GM19240 (cell line): Measurements from ENCODE around the gene GRK1.
"Not testable (repeated sequence)": the region's sequence is repeated elsewhere in the genome, so short reads cannot be mapped to it uniquely, and the experiment has no call there.

Experiments
- DNase-seq: peaks from one replicate; pipeline ENCODE4 v3.0.0; 2011; ENCODE audit warnings: low spot score; ENCODE audit not compliant: insufficient read length

Gene GRK1

GRCh38 chr13:113665597-113666328 is 1.3 kb upstream of the GRK1 start:
- no peak for DNase-seq

GRCh38 chr13:113666329-113666670 is 719 bp upstream of the GRK1 start:
- no peak for DNase-seq

GRCh38 chr13:113667771-113668490 is 912 bp downstream of the GRK1 start:
- DNase-seq = no peak

GRCh38 chr13:113668491-113668971 is 1.5 kb downstream of the GRK1 start:
- no peak for DNase-seq

- DNase-seq = no peak
Measured at GRCh38 chr13:113669231-113669754, 2.3 kb downstream of the GRK1 start.

DNA sequence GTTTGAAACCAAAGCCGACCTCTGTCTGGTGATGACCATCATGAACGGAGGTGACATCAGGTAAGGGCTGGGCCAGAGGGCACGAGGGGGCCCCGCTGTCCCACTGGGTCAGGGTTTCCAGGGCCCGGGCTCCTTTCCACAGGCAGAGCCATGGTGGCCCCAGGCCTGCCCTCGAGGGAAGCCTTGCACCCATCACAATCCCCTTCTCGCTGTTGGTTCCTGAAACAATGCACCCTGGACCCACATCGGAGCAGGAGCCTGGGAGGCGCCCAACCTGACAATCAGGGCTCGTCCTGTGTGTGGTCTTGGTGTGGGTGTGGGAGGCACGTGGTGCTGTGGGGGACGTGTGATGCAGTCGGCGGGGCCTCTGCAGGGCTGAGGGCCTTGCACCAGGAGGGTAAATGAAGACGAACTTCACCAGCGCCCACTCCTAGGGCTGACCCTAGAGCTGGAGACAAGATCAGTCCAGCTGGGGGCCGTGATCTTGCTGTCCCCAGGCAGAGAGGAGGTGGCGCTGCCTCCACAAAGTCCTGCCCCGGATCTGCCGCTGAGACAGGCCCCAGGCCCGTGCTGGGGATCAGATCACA is 2.8 kb downstream of the GRK1 start:
- DNase-seq = no peak

DNA sequence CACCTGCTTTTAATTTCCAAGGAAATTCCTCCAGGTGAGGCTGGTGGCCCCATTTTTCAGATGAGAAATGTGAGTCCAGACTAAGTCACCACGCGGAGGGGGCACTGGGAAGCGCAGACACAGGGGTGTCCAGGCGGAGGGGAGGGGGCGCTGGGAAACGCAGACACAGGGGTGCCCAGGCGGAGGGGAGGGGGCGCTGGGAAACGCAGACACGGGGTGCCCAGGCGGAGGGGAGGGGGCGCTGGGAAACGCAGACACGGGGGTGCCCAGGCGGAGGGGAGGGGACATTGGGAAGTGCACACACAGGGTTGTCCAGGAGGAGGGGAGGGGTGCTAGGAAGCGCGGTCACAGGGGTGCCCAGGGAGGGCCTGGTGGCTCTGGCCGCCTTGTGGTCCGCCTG is 3.5 kb downstream of the GRK1 start:
- DNase-seq = no peak

DNA sequence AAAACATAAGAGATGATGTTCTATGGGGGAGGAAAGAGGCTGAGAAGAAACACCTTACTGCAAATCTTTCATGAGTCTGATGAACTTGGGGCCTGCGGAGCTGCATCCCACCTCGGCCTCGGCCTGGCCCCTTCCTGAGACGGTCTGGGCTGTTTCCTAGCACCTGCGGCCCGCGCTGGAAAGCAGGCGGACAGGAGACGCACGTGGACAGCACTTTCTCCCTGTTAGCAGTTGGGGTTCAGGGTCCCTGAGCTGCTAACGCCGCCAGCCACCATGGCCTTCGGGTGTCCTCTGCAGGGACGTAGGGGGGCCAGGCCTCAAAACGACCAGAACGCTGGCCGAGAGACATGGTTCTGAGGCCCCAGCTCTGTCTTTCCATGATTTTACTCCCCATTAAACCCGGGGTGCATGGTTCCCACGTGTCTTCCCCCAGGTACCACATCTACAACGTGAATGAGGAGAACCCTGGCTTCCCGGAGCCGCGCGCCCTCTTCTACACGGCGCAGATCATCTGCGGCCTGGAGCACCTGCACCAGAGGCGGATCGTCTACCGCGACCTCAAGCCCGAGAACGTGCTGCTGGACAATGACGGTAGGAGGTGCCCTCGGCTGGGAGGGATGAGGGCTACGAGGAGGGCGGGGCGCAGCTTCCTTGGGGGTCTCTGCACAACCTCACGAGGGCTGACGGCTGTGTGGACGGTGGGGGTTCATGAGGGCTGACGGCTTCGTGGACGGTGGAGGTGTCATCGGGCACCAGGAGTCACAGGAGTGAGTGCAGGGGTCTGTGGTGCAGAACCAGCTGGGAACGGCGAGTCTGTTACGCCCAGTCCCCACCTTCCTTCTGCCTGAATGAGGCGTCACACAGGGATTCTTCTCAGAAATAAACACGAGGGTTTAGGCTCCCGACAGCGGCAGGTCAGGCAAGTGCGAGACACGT is 4.3 kb downstream of the GRK1 start:
- no peak for DNase-seq

- no peak for DNase-seq
Measured at GRCh38 chr13:113672002-113672651, 5.1 kb downstream of the GRK1 start.

GRCh38 chr13:113722921-113723320 is 55.9 kb downstream of the GRK1 start:
- DNase-seq = no peak

DNA sequence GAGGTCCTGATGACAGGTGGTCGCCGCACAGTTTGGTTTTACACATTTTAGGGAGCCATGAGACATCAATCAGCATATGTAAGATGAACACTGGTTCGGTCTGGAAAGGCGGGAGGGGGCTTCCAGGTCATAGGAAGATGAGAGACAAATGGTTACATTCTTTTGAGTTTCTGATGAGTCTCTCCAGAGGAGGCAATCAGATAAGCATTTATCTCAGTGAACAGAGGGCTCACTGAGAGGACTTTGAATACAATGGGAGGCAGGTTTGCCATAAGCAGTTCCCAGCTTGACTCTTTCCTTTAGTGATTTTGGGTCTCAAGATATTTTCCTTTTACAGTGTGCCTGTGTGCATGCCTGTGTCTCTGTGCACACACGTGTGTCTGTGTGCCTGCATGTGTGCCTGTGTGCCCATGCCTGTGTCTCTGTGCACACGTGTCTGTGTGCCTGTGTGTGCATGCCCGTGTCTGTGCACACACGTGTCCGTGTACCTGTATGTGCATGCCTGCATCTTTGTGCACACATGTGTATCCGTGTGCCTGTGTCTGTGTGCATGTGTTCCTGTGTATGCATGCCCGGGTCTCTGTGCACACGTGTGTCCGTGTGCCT is 56.5 kb downstream of the GRK1 start:
- DNase-seq = no peak

- DNase-seq = no peak
Measured at GRCh38 chr13:113724016-113724758, 57.2 kb downstream of the GRK1 start.

- DNase-seq = peak; percentile 48
Measured at GRCh38 chr13:113724780-113725315, 57.8 kb downstream of the GRK1 start.

- DNase-seq = not testable (repeated sequence)
Measured at GRCh38 chr13:113725329-113726105, 58.5 kb downstream of the GRK1 start.

GRCh38 chr13:113726106-113726821 is 59.2 kb downstream of the GRK1 start:
- DNase-seq = not testable (repeated sequence)

DNA sequence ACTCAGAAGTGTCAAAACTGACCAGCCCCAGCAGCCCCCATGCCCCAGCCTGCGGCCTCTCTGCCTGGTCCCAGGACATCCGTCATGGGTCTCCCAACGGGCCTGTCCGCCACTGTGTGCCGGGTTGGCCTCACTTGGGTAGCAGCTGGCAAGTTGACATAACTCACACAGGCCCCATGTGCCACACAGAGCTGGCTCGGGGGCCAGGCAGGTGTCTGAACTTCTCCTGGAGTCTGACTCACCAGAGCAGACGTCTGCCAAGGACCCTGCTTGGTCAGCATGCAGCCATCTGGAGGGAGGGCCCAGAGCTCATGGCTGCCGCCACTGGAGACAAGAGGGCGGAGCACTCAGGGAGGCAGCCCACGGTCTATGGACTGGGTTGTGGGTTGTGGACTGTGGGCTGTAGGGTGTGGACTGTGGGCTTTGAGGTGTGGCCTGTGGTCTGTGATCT is 60.0 kb downstream of the GRK1 start:
- DNase-seq = no peak

- no peak for DNase-seq
Measured at GRCh38 chr13:113728571-113729054, 61.6 kb downstream of the GRK1 start.
